BJ (cell line): Measurements from ENCODE around the gene SLC5A5. TPM values are rescaled to one million over a fixed set of nuclear protein-coding genes. Genes with fewer than 3 reads are reported as not detected.

Experiments used
- CTCF ChIA-PET: fragments of 350-600 bp; formaldehyde crosslinking; extraction: SDS; loops from one replicate; lab custom pipeline; 2021; ENCODE audit warnings: antibody characterized with exemption, inconsistent platforms; lab: Yijun Ruan, JAX
- POLR2A ChIA-PET: fragments of 300-600 bp; sonication (Branson Sonifier 250); formaldehyde crosslinking; extraction: SDS; loops from one replicate; lab custom pipeline; 2021; ENCODE audit warnings: antibody characterized with exemption; lab: Charles Lee
- DNase-seq: peaks from one replicate; pipeline ENCODE4 v3.0.0-alpha.2; 2011; ENCODE audit warnings: low read depth
- H3K27me3 ChIP-seq: 2 replicates; pipeline ENCODE4 v1.6.0; 2011; ENCODE audit warnings: low read length; ENCODE audit not compliant: control insufficient read depth, insufficient read depth
- H3K36me3 ChIP-seq: 2 replicates; pipeline ENCODE4 v1.5.1; 2011; ENCODE audit warnings: low read length; ENCODE audit not compliant: control insufficient read depth, insufficient read depth
- H3K4me3 ChIP-seq: 2 replicates; pipeline ENCODE4 v1.5.1; 2011; ENCODE audit warnings: low read depth, mild to moderate bottlenecking, control low read depth, low read length
- CTCF ChIP-seq: IDR thresholded peaks from 2 replicates; pipeline ENCODE4 v1.5.1; 2011; ENCODE audit warnings: low read depth, mild to moderate bottlenecking, control low read depth, inconsistent platforms, low read length, moderate library complexity; ENCODE audit not compliant: insufficient read depth
- polyA plus RNA-seq: library from polyadenylated mRNA; depleted of rRNA; stranded (reverse); fragments of >200 nt; gene quantifications from 2 replicates; pipeline ENCODE4 v1.2.3, GENCODE V29; 2011

The SLC5A5 gene
- polyA plus RNA-seq, 1 experiment = not detected

GRCh38 chr19:17872251-17873001 is 681 bp downstream of the SLC5A5 start:
- Histone ChIP-seq H3K27me3 (peaks cover 28% of the 10 kb centered on the region), H3K36me3 (no peaks in the 10 kb centered on the region), H3K4me3 (no peak overlapping the region)
- CTCF ChIA-PET = interaction anchor here (1.4 to 6.9 kb wide), 2 partner anchors 14 to 59 kb away, joined by 6 to 111 read pairs; partner anchors contain the start of gene CCDC124
- no peak for DNase-seq
- POLR2A ChIA-PET = no interaction called here
- no peak for TF ChIP-seq CTCF

GRCh38 chr19:17873786-17874757 is 2.3 kb downstream of the SLC5A5 start:
- CTCF ChIA-PET = interaction anchor here (6.9 kb wide), 1 partner anchor 58 kb away, joined by 111 read pairs; the partner anchor contains the start of gene CCDC124
- peaks cover 28% of the 10 kb centered on the region for H3K27me3 ChIP-seq
- POLR2A ChIA-PET = interaction anchor here (0.6 kb wide), 1 partner anchor 9 kb away, joined by 4 read pairs; no protein-coding TSS in a partner anchor
- no peak for DNase-seq
- TF ChIP-seq CTCF = no peak
- H3K36me3 ChIP-seq = no peaks in the 10 kb centered on the region
- H3K4me3 ChIP-seq = no peak overlapping the region

- POLR2A ChIA-PET = interaction anchor here (0.6 kb wide), 1 partner anchor 10 kb away, joined by 4 read pairs; no protein-coding TSS in a partner anchor
- H3K27me3 ChIP-seq = peaks cover 24% of the 10 kb centered on the region
- H3K4me3 ChIP-seq = no peak overlapping the region
- CTCF ChIA-PET = no interaction called here
- TF ChIP-seq CTCF = no peak
- H3K36me3 ChIP-seq = no peaks in the 10 kb centered on the region
- DNase-seq = no peak
Observed at GRCh38 chr19:17874758-17875135, 3.0 kb downstream of the SLC5A5 start.

- peaks cover 7% of the 10 kb centered on the region for H3K27me3 ChIP-seq
- TF ChIP-seq CTCF = no peak
- ChIA-PET CTCF (interaction anchor here (0.6 to 0.8 kb wide), 2 partner anchors 18 to 55 kb away, joined by 3 to 4 read pairs; partner anchors contain the start of genes CCDC124 and RPL18A), POLR2A (no interaction called here)
- no peak overlapping the region for H3K4me3 ChIP-seq
- no peaks in the 10 kb centered on the region for H3K36me3 ChIP-seq
- DNase-seq = no peak
Observed at GRCh38 chr19:17877696-17878095, 6.0 kb downstream of the SLC5A5 start.
